Loucy (cell line): ENCODE results near the gene PDE5A.

Experiments
- EZH2phosphoT487 ChIP-seq: fragments of 200-600 bp; IDR thresholded peaks from 2 replicates; pipeline ENCODE4 v1.6.1; 2018; ENCODE audit warnings: antibody characterized with exemption, mild to moderate bottlenecking, moderate library complexity, borderline replicate concordance
- TF ChIP-seq, protein P1 (sequence below): fragments of 200-600 bp; sonication (generic); conservative IDR thresholded peaks from 2 replicates; pipeline ENCODE4 v1.5.1; 2014; ENCODE audit warnings: mild to moderate bottlenecking, antibody characterized with exemption, low read length

DNA sequence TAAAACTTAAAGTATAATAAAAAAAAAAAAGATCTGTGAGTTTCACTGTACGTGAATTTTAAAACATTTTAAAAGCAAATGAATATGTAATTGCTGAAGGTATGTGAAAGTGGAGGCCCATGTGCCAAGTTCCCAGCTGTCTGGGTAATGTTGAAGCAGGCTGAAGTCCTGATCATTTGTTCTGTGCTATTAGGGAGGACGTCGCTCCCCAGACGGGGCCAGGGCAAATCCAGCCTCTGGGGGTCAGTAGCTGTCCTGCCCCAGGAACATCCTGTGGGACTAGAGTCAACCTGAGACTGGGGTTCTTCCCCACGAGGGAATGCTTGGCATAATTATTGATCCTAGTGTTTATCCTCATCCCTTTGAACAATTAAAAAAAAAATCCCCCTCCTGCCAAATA lies 48.8 kb downstream of the PDE5A start:
- TF ChIP-seq, protein P1, sequence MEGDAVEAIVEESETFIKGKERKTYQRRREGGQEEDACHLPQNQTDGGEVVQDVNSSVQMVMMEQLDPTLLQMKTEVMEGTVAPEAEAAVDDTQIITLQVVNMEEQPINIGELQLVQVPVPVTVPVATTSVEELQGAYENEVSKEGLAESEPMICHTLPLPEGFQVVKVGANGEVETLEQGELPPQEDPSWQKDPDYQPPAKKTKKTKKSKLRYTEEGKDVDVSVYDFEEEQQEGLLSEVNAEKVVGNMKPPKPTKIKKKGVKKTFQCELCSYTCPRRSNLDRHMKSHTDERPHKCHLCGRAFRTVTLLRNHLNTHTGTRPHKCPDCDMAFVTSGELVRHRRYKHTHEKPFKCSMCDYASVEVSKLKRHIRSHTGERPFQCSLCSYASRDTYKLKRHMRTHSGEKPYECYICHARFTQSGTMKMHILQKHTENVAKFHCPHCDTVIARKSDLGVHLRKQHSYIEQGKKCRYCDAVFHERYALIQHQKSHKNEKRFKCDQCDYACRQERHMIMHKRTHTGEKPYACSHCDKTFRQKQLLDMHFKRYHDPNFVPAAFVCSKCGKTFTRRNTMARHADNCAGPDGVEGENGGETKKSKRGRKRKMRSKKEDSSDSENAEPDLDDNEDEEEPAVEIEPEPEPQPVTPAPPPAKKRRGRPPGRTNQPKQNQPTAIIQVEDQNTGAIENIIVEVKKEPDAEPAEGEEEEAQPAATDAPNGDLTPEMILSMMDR, result no peak
- TF ChIP-seq EZH2phosphoT487, result no peak
